Measurements from ENCODE around the gene SMTN.

Gene SMTN

DNA sequence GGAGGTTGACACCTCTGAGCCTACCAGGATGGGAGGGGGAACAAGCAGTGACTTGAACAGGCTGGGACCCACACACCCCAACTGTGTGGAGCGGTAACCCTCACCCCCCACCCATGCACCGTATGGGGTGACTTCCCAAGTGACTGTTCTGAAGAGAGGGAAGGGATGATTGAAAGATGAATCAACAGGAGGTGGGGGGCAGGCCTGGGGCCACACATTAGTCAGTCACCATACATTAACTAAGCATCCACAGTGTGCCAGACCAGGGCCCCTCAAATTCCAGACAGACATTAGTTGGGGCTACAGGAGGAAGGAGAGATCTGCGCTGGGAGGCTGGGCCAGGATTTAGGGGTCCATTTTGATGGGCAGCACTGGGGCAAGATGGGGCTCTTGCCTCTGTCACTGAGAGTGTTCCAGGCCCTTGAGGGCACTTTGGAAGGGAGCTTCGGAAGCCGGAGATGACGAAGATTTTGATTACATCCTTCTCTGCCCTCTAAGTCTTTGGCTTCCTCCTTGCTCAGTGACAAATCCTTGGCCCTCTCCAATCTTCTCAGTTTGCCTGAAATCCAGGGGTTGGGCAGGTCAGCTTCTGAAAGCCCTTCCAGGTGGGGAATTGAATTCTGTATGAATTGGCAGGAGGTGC lies 966 bp downstream of the SMTN start:
- peaks cover 5% of the 10 kb centered on the region for H3K27me3 Mint-ChIP-seq
- H3K27ac Mint-ChIP-seq: peak overlapping the region; percentile 80
- H3K4me3 Mint-ChIP-seq: no peak overlapping the region
- peaks cover 54% of the 10 kb centered on the region for H3K4me1 Mint-ChIP-seq (ENCODE audit: low read depth)
- no peaks in the 10 kb centered on the region for H3K9me3 Mint-ChIP-seq
- intact Hi-C loops (cut with micrococcal nuclease): loop anchor here (5.0 to 10.0 kb wide), 2 partner anchors 115 to 193 kb away; partner anchors contain the start of genes MORC2 and TUG1
- H3K36me3 Mint-ChIP-seq (ENCODE audit: low read depth): peaks cover 14% of the 10 kb centered on the region

DNA sequence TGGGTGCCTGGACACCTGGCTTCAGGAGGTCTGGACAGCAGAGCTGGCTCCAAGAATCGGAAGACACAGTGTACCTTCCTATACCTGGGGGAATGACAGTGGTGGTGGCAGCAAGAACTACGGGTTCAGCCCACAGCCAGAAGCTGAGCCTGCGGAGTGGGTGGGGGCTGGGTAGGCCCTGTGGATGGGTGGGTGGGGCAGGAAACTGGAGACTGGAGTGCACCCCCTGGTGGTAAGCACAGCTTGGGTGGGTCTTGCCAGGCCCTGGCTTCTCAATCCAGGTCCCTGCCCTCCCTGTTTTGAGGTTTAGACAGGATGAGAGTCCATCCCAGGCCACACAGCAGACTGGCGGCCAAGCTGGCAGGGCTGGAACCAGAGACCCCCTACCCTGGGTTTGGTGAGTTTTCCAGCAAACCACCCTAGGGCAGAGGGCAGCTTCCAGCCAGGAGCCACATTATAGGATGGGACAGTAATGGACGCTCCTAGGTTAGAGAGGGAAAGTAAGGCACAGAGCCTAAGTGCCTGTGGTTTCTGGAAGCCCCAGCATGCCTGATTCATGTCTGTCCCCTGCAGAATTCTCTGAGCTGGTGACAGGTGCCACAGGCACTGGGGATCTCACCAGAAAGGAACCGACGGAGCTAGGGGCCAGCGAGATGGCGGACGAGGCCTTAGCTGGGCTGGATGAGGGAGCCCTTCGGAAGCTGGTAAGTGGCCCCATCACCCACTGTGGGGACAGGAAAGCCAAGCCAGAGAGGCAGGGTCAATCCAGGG lies 1.7 kb downstream of the SMTN start:
- H3K4me3 Mint-ChIP-seq: no peak overlapping the region
- H3K9me3 Mint-ChIP-seq: no peaks in the 10 kb centered on the region
- H3K36me3 Mint-ChIP-seq (ENCODE audit: low read depth): peaks cover 14% of the 10 kb centered on the region
- intact Hi-C loops (cut with micrococcal nuclease): loop anchor here (5.0 to 10.0 kb wide), 2 partner anchors 115 to 192 kb away; partner anchors contain the start of genes MORC2 and TUG1
- peaks cover 54% of the 10 kb centered on the region for H3K4me1 Mint-ChIP-seq (ENCODE audit: low read depth)
- no peak overlapping the region for H3K27ac Mint-ChIP-seq
- peaks cover 5% of the 10 kb centered on the region for H3K27me3 Mint-ChIP-seq

DNA sequence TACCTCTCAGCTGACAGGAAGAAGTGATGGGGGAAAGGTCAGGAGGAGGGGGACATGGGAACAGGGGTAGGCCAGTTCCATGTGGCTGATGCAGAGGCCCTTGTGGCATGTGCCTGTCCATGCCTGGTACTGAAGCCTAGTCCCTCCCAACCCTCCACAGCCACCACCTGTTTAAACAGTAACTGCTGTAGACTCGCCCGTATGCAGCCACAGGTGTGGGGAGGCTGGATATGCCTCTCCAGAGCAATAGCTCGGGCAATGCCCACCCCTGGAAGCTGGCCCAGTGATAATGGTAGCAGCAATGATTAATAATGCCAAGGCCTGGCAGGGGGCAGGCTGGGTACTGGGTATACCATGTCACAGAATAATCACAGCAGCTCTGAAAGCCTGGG lies 2.3 kb downstream of the SMTN start:
- Mint-ChIP-seq H3K4me1 (ENCODE audit: low read depth) (peaks cover 53% of the 10 kb centered on the region), H3K9me3 (no peaks in the 10 kb centered on the region), H3K27me3 (peaks cover 5% of the 10 kb centered on the region), H3K4me3 (no peak overlapping the region), H3K36me3 (ENCODE audit: low read depth) (peaks cover 14% of the 10 kb centered on the region), H3K27ac (no peak overlapping the region)
- intact Hi-C loops (cut with micrococcal nuclease): loop anchor here (5.0 to 10.0 kb wide), 2 partner anchors 116 to 191 kb away; partner anchors contain the start of genes MORC2 and TUG1

- peak overlapping the region; percentile 95 for H3K27ac Mint-ChIP-seq
- peaks cover 5% of the 10 kb centered on the region for H3K27me3 Mint-ChIP-seq
- intact Hi-C loops (cut with micrococcal nuclease): loop anchor here (1.0 to 10.0 kb wide), 3 partner anchors 117 to 191 kb away; partner anchors contain the start of genes MORC2 and TUG1
- H3K4me3 Mint-ChIP-seq: peak overlapping the region; percentile 83
- no peaks in the 10 kb centered on the region for H3K9me3 Mint-ChIP-seq
- peaks cover 55% of the 10 kb centered on the region for H3K4me1 Mint-ChIP-seq (ENCODE audit: low read depth)
- H3K36me3 Mint-ChIP-seq (ENCODE audit: low read depth): peaks cover 14% of the 10 kb centered on the region
Measured at GRCh38 chr22:31083923-31084810, 3.0 kb downstream of the SMTN start.

- H3K9me3 Mint-ChIP-seq: no peaks in the 10 kb centered on the region
- intact Hi-C loops (cut with micrococcal nuclease): loop anchor here (1.0 to 10.0 kb wide), 5 partner anchors 77 to 190 kb away; partner anchors contain the start of genes MORC2, RNF185 and TUG1
- H3K27me3 Mint-ChIP-seq: peaks cover 5% of the 10 kb centered on the region
- H3K4me3 Mint-ChIP-seq: peak overlapping the region; percentile 83
- H3K27ac Mint-ChIP-seq: peak overlapping the region; percentile 95
- peaks cover 14% of the 10 kb centered on the region for H3K36me3 Mint-ChIP-seq (ENCODE audit: low read depth)
- H3K4me1 Mint-ChIP-seq (ENCODE audit: low read depth): peaks cover 56% of the 10 kb centered on the region
Measured at GRCh38 chr22:31084811-31085492, 3.8 kb downstream of the SMTN start.

GRCh38 chr22:31085493-31085824 lies 4.3 kb downstream of the SMTN start:
- H3K9me3 Mint-ChIP-seq: no peaks in the 10 kb centered on the region
- peak overlapping the region; percentile 95 for H3K27ac Mint-ChIP-seq
- H3K27me3 Mint-ChIP-seq: peaks cover 3% of the 10 kb centered on the region
- peak overlapping the region; percentile 83 for H3K4me3 Mint-ChIP-seq
- intact Hi-C loops (cut with micrococcal nuclease): loop anchor here (1.0 to 10.0 kb wide), 3 partner anchors 77 to 189 kb away; partner anchors contain the start of gene RNF185
- H3K4me1 Mint-ChIP-seq (ENCODE audit: low read depth): peaks cover 55% of the 10 kb centered on the region
- H3K36me3 Mint-ChIP-seq (ENCODE audit: low read depth): peaks cover 14% of the 10 kb centered on the region

GRCh38 chr22:31085928-31086327 lies 4.8 kb downstream of the SMTN start:
- Mint-ChIP-seq H3K27ac (peak overlapping the region; percentile 95), H3K27me3 (peaks cover 1% of the 10 kb centered on the region), H3K36me3 (ENCODE audit: low read depth) (peaks cover 19% of the 10 kb centered on the region), H3K4me1 (ENCODE audit: low read depth) (peaks cover 50% of the 10 kb centered on the region), H3K9me3 (no peaks in the 10 kb centered on the region), H3K4me3 (no peak overlapping the region)
- intact Hi-C loops (cut with micrococcal nuclease): loop anchor here (1.0 to 10.0 kb wide), 3 partner anchors 76 to 189 kb away; partner anchors contain the start of gene RNF185

GRCh38 chr22:31086703-31087330 lies 5.7 kb downstream of the SMTN start:
- Mint-ChIP-seq H3K27ac (peak overlapping the region; percentile 95), H3K36me3 (ENCODE audit: low read depth) (peaks cover 22% of the 10 kb centered on the region), H3K9me3 (no peaks in the 10 kb centered on the region), H3K27me3 (no peaks in the 10 kb centered on the region), H3K4me3 (no peak overlapping the region), H3K4me1 (ENCODE audit: low read depth) (peaks cover 41% of the 10 kb centered on the region)
- intact Hi-C loops (cut with micrococcal nuclease): loop anchor here (5.0 to 10.0 kb wide), 2 partner anchors 75 to 188 kb away; partner anchors contain the start of gene RNF185

- intact Hi-C loops (cut with micrococcal nuclease): loop anchor here (2.0 to 10.0 kb wide), 3 partner anchors 61 to 187 kb away; partner anchors contain the start of gene RNF185
- H3K27ac Mint-ChIP-seq: no peak overlapping the region
- H3K36me3 Mint-ChIP-seq (ENCODE audit: low read depth): peaks cover 22% of the 10 kb centered on the region
- no peak overlapping the region for H3K4me3 Mint-ChIP-seq
- H3K27me3 Mint-ChIP-seq: no peaks in the 10 kb centered on the region
- no peaks in the 10 kb centered on the region for H3K9me3 Mint-ChIP-seq
- peaks cover 32% of the 10 kb centered on the region for H3K4me1 Mint-ChIP-seq (ENCODE audit: low read depth)
Measured at GRCh38 chr22:31087744-31088215, 6.7 kb downstream of the SMTN start.

- peaks cover 25% of the 10 kb centered on the region for H3K4me1 Mint-ChIP-seq (ENCODE audit: low read depth)
- H3K4me3 Mint-ChIP-seq: no peak overlapping the region
- intact Hi-C loops (cut with micrococcal nuclease): loop anchor here (2.0 to 10.0 kb wide), 3 partner anchors 60 to 186 kb away; partner anchors contain the start of gene RNF185
- no peaks in the 10 kb centered on the region for H3K9me3 Mint-ChIP-seq
- H3K36me3 Mint-ChIP-seq (ENCODE audit: low read depth): peaks cover 22% of the 10 kb centered on the region
- no peak overlapping the region for H3K27ac Mint-ChIP-seq
- no peaks in the 10 kb centered on the region for H3K27me3 Mint-ChIP-seq
Measured at GRCh38 chr22:31088233-31088986, 7.3 kb downstream of the SMTN start.

- Mint-ChIP-seq H3K27me3 (no peaks in the 10 kb centered on the region), H3K9me3 (no peaks in the 10 kb centered on the region), H3K4me1 (ENCODE audit: low read depth) (peaks cover 15% of the 10 kb centered on the region), H3K4me3 (no peak overlapping the region), H3K36me3 (ENCODE audit: low read depth) (peaks cover 19% of the 10 kb centered on the region), H3K27ac (no peak overlapping the region)
- intact Hi-C loops (cut with micrococcal nuclease): loop anchor here (1.0 to 10.0 kb wide), 4 partner anchors 59 to 185 kb away; partner anchors contain the start of gene RNF185
Measured at GRCh38 chr22:31089160-31090100, 8.3 kb downstream of the SMTN start.
